Stimulated activated CD8-positive, alpha-beta memory T cell treated with anti-CD3 and anti-CD28 coated beads, Interleukin-7, amount 100 ng/mL, for 48 hours (primary cell): ENCODE data around the gene PON3.

Experiments used
- DNase-seq, 2 donors: peaks; one replicate each; pipeline ENCODE4 v3.0.0-alpha.2; 2020; ENCODE audit warnings: low read depth in 1 of 2; ENCODE audit errors: extremely low read depth in 1 of 2

PON3 gene

GRCh38 chr7:95309951-95310350 lies 86.2 kb downstream of the PON3 start:
- no peak for DNase-seq
